Prostate gland (tissue), 2 donors: Measurements from ENCODE around the gene CIRBP. TPM values are rescaled to one million over a fixed set of nuclear protein-coding genes. Genes with fewer than 3 reads are reported as not detected.
A peak's percentile ranks its signal among the peaks of the same experiment; 100 is the strongest.

Source experiments
- DNase-seq: peaks from one replicate; pipeline ENCODE4 v3.0.0-alpha.2; 2019; ENCODE audit warnings: low spot score
- H3K27ac ChIP-seq, 2 donors: fragments of 200-600 bp; sonication (generic); 2 replicates each; pipeline ENCODE4 v1.5.1; 2017 to 2019
- H3K27me3 ChIP-seq: fragments of 200-600 bp; sonication (generic); replicated peaks from 2 replicates; pipeline ENCODE4 v1.5.1; 2019; ENCODE audit not compliant: insufficient read depth
- H3K36me3 ChIP-seq, 2 donors: fragments of 200-600 bp; sonication (generic); 1 replicate in 1 of 2; 2 replicates in 1 of 2; pipeline versions ENCODE4 v1.5.1 to v1.8.1; 2017 to 2019
- H3K4me1 ChIP-seq: fragments of 200-600 bp; sonication (generic); replicated peaks from 2 replicates; pipeline ENCODE4 v1.5.1; 2019
- H3K4me3 ChIP-seq, 2 donors: fragments of 200-600 bp; sonication (generic); 2 replicates each; pipeline ENCODE4 v1.5.1; 2017 to 2019
- H3K9me3 ChIP-seq: fragments of 200-600 bp; sonication (generic); 2 replicates; pipeline ENCODE4 v1.5.1; 2017
- CTCF ChIP-seq, 4 experiments: fragments of 200-600 bp in 2 of 4; fragments of 450-650 bp in 2 of 4; sonication (generic) in 2 of 4; IDR thresholded peaks; 1 replicate in 3 of 4; 2 replicates in 1 of 4; pipeline ENCODE4 v1.5.1; 2016 to 2019; ENCODE audit warnings: antibody characterized with exemption in 4 of 4, mild to moderate bottlenecking in 2 of 4, moderate library complexity in 2 of 4
- POLR2A ChIP-seq: fragments of 450-650 bp; IDR thresholded peaks from one replicate; pipeline ENCODE4 v1.6.1; 2016; ENCODE audit warnings: antibody characterized with exemption, mild to moderate bottlenecking
- POLR2AphosphoS5 ChIP-seq: sonication (generic); formaldehyde crosslinking; IDR thresholded peaks from one replicate; pipeline ENCODE4 v1.6.1; 2017; ENCODE audit warnings: antibody characterized with exemption
- WGBS: methylation state at CpG from one replicate; pipeline ENCODE4 v1.1.5; 2018; 5-methylcytosine and 5-hydroxymethylcytosine counted together
- intact Hi-C: fragments of 100-400 bp; cut with DNase I; formaldehyde crosslinking; loops from one replicate; pipeline ENCODE4 v1.14.2; 2022
- total RNA-seq, 2 donors: library from RNA; depleted of rRNA; stranded (reverse); fragments of >200 nt; gene quantifications; one replicate each; pipeline ENCODE4 v1.1.0, GENCODE V29; 2016

CIRBP gene
- total RNA-seq, 2 donors from 2014 or later = 753 to 863 TPM

GRCh38 chr19:1278713-1279660 is 9.9 kb downstream of the CIRBP start:
- intact Hi-C loops = loop anchor here (5.0 to 10.0 kb wide), 4 partner anchors 78 to 223 kb away; partner anchors contain the start of genes DAZAP1, GAMT and RPS15
- no peaks in the 10 kb centered on the region for H3K9me3 ChIP-seq
- peaks cover 20% of the 10 kb centered on the region for H3K4me1 ChIP-seq
- TF ChIP-seq POLR2AphosphoS5 (no peak), CTCF (IDR thresholded peaks at IDR 0.05) (no peak), POLR2A (no peak)
- no peaks in the 10 kb centered on the region for H3K27me3 ChIP-seq
- H3K4me3 ChIP-seq = no peak overlapping the region
- H3K36me3 ChIP-seq = peaks cover 7 to 8% of the 10 kb centered on the region in 2 donors
- 89% methylated on average over 23 of the region's 25 CpGs for WGBS
- DNase-seq = no peak
- H3K27ac ChIP-seq = no peak overlapping the region

DNA sequence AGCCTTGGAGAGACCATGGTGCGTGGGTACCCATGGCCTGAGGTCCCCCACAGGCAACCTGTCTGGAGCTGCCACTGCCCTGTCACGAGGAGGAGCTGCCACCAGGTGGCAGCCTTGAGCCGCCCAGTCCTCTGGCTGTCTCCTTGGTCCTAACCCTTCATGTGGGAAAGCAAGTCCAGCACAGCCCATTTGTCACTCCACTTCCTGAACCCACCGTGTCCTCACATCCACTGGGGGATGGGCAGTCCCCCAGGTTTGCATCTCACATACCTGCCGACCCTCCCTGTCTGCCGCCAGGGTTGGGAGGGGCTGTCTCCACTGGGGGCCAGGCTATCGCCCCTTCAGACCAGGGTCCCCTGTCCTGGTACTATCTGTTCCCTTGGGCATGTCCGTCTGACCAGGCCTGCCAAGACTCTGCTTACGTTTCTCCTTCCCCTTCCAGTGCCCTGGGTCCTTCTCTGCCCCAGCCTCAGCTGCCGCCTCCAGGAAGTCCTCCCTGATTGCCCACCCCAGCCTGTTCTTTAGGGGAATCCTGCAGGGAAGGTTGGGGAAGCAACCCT is 10.7 kb downstream of the CIRBP start:
- H3K36me3 ChIP-seq = no peaks in the 10 kb centered on the region
- no peaks in the 10 kb centered on the region for H3K27me3 ChIP-seq
- no peak overlapping the region for H3K27ac ChIP-seq
- 32% methylated on average over 9 of the region's 10 CpGs for WGBS
- no peak overlapping the region for H3K4me3 ChIP-seq
- no peaks in the 10 kb centered on the region for H3K9me3 ChIP-seq
- peak; percentile 88 to 97 (median 94) for TF ChIP-seq CTCF (IDR thresholded peaks at IDR 0.05)
- peak; percentile 48 for TF ChIP-seq POLR2AphosphoS5
- TF ChIP-seq POLR2A = no peak
- peaks cover 11% of the 10 kb centered on the region for H3K4me1 ChIP-seq
- DNase-seq = peak; percentile 72
- intact Hi-C loops = loop anchor here (5.0 to 10.0 kb wide), 4 partner anchors 77 to 222 kb away; partner anchors contain the start of genes DAZAP1, GAMT and RPS15

GRCh38 chr19:1280636-1281568 is 11.8 kb downstream of the CIRBP start:
- no peak overlapping the region for H3K4me3 ChIP-seq
- TF ChIP-seq CTCF (IDR thresholded peaks at IDR 0.05) (no peak), POLR2AphosphoS5 (no peak), POLR2A (no peak)
- H3K36me3 ChIP-seq = no peaks in the 10 kb centered on the region
- no peaks in the 10 kb centered on the region for H3K9me3 ChIP-seq
- 88% methylated on average over 49 of the region's 53 CpGs for WGBS
- no peaks in the 10 kb centered on the region for H3K27me3 ChIP-seq
- DNase-seq = no peak
- peaks cover 8% of the 10 kb centered on the region for H3K4me1 ChIP-seq
- intact Hi-C loops = no loop called here
- no peak overlapping the region for H3K27ac ChIP-seq

GRCh38 chr19:1281569-1282287 is 12.6 kb downstream of the CIRBP start:
- Histone ChIP-seq H3K4me3 (no peak overlapping the region), H3K36me3 (no peaks in the 10 kb centered on the region), H3K4me1 (no peaks in the 10 kb centered on the region), H3K27ac (no peak overlapping the region), H3K9me3 (no peaks in the 10 kb centered on the region), H3K27me3 (peaks cover under 1% of the 10 kb centered on the region)
- WGBS = 74% methylated on average over 14 of the region's 15 CpGs
- TF ChIP-seq POLR2A = no peak
- TF ChIP-seq CTCF (IDR thresholded peaks at IDR 0.05) = no peak
- no peak for TF ChIP-seq POLR2AphosphoS5
- intact Hi-C loops = no loop called here
- DNase-seq = no peak
